Erythroblast (primary cell): ENCODE measurements around the gene PDCD7.

Experiments
- GATA1 ChIP-seq: IDR thresholded peaks from 2 replicates; pipeline ENCODE4 v1.6.1; 2011; ENCODE audit warnings: low read depth, mild to moderate bottlenecking, control low read depth, low read length, moderate library complexity
- POLR2A ChIP-seq: IDR thresholded peaks from 2 replicates; pipeline ENCODE4 v1.6.1; 2011; ENCODE audit warnings: mild to moderate bottlenecking, low read length

- TF ChIP-seq POLR2A (no peak), GATA1 (no peak)
Measured at GRCh38 chr15:65092911-65093792, 40.5 kb downstream of the PDCD7 start.
